ENCODE results near the gene MTA1.

DNA sequence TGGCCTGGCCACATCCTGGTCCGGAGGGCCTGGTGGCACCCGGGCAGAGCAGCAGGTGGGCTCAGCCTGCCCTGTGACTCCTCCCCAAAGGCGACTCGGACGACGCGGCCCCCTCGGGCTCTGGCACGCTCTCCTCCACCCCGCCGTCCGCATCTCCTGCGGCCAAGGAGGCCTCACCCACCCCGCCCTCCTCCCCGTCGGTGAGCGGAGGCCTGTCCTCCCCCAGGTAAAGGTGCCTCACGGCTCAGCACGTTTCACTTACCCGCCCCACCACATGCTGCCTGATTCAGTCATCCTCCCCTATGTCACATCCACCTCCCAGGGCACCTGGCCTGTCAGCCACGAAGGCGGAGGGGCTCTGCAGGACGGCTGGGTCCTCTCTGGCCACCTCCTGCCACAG, 28.1 kb upstream of the MTA1 start:
- TF ChIP-seq, protein P1, sequence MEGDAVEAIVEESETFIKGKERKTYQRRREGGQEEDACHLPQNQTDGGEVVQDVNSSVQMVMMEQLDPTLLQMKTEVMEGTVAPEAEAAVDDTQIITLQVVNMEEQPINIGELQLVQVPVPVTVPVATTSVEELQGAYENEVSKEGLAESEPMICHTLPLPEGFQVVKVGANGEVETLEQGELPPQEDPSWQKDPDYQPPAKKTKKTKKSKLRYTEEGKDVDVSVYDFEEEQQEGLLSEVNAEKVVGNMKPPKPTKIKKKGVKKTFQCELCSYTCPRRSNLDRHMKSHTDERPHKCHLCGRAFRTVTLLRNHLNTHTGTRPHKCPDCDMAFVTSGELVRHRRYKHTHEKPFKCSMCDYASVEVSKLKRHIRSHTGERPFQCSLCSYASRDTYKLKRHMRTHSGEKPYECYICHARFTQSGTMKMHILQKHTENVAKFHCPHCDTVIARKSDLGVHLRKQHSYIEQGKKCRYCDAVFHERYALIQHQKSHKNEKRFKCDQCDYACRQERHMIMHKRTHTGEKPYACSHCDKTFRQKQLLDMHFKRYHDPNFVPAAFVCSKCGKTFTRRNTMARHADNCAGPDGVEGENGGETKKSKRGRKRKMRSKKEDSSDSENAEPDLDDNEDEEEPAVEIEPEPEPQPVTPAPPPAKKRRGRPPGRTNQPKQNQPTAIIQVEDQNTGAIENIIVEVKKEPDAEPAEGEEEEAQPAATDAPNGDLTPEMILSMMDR (IDR thresholded peaks at IDR 0.05; ENCODE audit: low read length) = no peak
- TF ChIP-seq EZH2phosphoT487 (IDR thresholded peaks at IDR 0.05; ENCODE audit: low read length) = no peak

Data from MM.1S (cell line).